ENCODE measurements around the gene P4HTM.

P4HTM gene

DNA sequence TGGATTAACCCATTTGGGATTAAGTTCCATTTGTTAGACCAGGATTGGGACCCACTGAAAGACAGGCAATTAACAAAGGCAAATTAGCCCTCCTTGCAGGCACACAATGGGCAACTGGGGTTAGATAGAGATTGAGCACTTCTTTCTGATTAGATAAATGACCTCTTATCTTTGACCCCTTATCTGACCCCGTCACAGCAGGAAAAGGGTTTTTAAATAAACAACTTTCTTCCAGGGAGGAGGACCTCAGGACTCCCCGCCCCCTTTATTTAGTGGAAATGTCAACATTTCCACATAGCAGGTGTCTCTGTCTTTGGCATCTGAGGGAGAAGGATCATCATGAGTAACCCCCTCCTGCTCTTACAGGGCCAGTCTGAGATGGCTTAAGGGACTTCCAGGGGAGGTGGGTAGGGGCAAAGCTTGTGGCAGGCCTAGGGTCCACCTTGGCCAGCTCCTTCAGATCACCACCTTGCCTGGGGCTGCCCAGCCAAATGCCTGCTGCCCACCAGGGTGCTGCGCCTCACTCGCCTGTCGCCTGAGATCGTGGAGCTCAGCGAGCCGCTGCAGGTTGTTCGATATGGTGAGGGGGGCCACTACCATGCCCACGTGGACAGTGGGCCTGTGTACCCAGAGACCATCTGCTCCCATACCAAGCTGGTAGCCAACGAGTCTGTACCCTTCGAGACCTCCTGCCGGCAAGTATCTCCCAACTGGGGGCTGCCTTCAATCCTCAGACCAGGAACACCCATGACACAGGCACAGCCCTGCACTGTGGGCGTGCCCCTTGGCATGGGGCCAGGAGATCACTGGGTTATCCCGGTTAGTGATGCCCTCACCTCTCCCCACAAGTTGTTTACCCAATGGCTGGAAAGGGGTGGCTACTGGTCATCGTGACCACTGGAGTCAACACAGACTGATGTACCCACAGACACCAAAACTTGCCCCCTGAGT lies 14.6 kb downstream of the P4HTM start:
- no peak overlapping the region for H3K4me2 ChIP-seq (ENCODE audit: insufficient read depth, low read length)
- H3K27me3 ChIP-seq (ENCODE audit: insufficient read depth, low read length, poor library complexity): no peaks in the 10 kb centered on the region
- peaks cover 24% of the 10 kb centered on the region for H3K79me2 ChIP-seq (ENCODE audit: insufficient read depth, low read length)
- H3K4me1 ChIP-seq (ENCODE audit: insufficient read depth, low read length): peaks cover 33% of the 10 kb centered on the region
- TF ChIP-seq CTCF (IDR thresholded peaks at IDR 0.05; ENCODE audit: borderline replicate concordance, extremely low read depth, low read length, poor library complexity, severe bottlenecking) (no peak), EZH2 (IDR thresholded peaks at IDR 0.05; ENCODE audit: borderline replicate concordance, low read depth, low read length, severe bottlenecking) (no peak)
- H2AFZ ChIP-seq (ENCODE audit: low read depth, low read length): no peak overlapping the region
- no peak overlapping the region for H3K27ac ChIP-seq (ENCODE audit: low read length)
- ATAC-seq (ENCODE audit: insufficient read depth, low read depth): no peak
- H3K9ac ChIP-seq (ENCODE audit: low read depth, low read length): no peak overlapping the region
- no peaks in the 10 kb centered on the region for H3K9me3 ChIP-seq (ENCODE audit: insufficient read depth, low read length, severe bottlenecking)
- no peak for DNase-seq
- no peak overlapping the region for H3K4me3 ChIP-seq (ENCODE audit: low read depth in 1 of 2, low read length in 2 of 2)
- H4K20me1 ChIP-seq (ENCODE audit: insufficient read depth, low read length): peaks cover 20% of the 10 kb centered on the region
- H3K36me3 ChIP-seq (ENCODE audit: insufficient read depth, low read length): peaks cover 11% of the 10 kb centered on the region

DNA sequence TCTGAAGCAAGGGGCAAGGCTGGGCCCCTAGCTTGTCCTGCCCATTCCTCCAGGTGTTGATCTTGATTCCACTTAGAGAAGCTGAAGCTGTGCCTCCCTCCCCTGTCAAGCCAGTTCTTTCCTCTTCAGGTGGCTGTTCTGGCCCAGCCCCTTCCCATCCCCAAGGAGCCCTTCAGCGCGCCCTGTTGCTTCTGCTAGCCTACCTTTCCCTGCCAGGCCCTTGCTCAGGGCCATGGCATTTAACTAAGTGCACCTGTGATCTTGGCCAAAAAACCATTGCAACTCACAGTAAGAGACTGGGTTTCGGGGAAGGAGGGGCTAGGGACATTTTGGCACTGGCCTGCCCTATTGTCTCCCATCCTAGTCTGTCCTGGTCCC lies 15.3 kb downstream of the P4HTM start:
- H3K27me3 ChIP-seq (ENCODE audit: insufficient read depth, low read length, poor library complexity): no peaks in the 10 kb centered on the region
- H3K9me3 ChIP-seq (ENCODE audit: insufficient read depth, low read length, severe bottlenecking): no peaks in the 10 kb centered on the region
- peaks cover 31% of the 10 kb centered on the region for H3K79me2 ChIP-seq (ENCODE audit: insufficient read depth, low read length)
- peaks cover 26% of the 10 kb centered on the region for H4K20me1 ChIP-seq (ENCODE audit: insufficient read depth, low read length)
- H3K4me1 ChIP-seq (ENCODE audit: insufficient read depth, low read length): peaks cover 35% of the 10 kb centered on the region
- TF ChIP-seq EZH2 (IDR thresholded peaks at IDR 0.05; ENCODE audit: borderline replicate concordance, low read depth, low read length, severe bottlenecking): no peak
- TF ChIP-seq CTCF (IDR thresholded peaks at IDR 0.05; ENCODE audit: borderline replicate concordance, extremely low read depth, low read length, poor library complexity, severe bottlenecking): no peak
- no peak overlapping the region for H3K27ac ChIP-seq (ENCODE audit: low read length)
- DNase-seq (no peak), ATAC-seq (ENCODE audit: insufficient read depth, low read depth) (no peak)
- H2AFZ ChIP-seq (ENCODE audit: low read depth, low read length): no peak overlapping the region
- no peak overlapping the region for H3K9ac ChIP-seq (ENCODE audit: low read depth, low read length)
- no peak overlapping the region for H3K4me2 ChIP-seq (ENCODE audit: insufficient read depth, low read length)
- no peak overlapping the region for H3K4me3 ChIP-seq (ENCODE audit: low read depth in 1 of 2, low read length in 2 of 2)
- peaks cover 11% of the 10 kb centered on the region for H3K36me3 ChIP-seq (ENCODE audit: insufficient read depth, low read length)

GRCh38 chr3:49005998-49006397 lies 16.0 kb downstream of the P4HTM start:
- Histone ChIP-seq H3K9ac (ENCODE audit: low read depth, low read length) (peak overlapping the region; percentile 98), H3K27me3 (ENCODE audit: insufficient read depth, low read length, poor library complexity) (no peaks in the 10 kb centered on the region), H4K20me1 (ENCODE audit: insufficient read depth, low read length) (peaks cover 29% of the 10 kb centered on the region), H3K36me3 (ENCODE audit: insufficient read depth, low read length) (peaks cover 12% of the 10 kb centered on the region), H3K27ac (ENCODE audit: low read length) (no peak overlapping the region), H2AFZ (ENCODE audit: low read depth, low read length) (peak overlapping the region; percentile 77), H3K79me2 (ENCODE audit: insufficient read depth, low read length) (peaks cover 36% of the 10 kb centered on the region), H3K4me3 (ENCODE audit: low read depth in 1 of 2, low read length in 2 of 2) (peak overlapping the region in 1 of 2 experiments; percentile 86; a peak in 2 of 4 replicates), H3K4me2 (ENCODE audit: insufficient read depth, low read length) (peak overlapping the region; percentile 75), H3K9me3 (ENCODE audit: insufficient read depth, low read length, severe bottlenecking) (no peaks in the 10 kb centered on the region), H3K4me1 (ENCODE audit: insufficient read depth, low read length) (peaks cover 35% of the 10 kb centered on the region)
- ATAC-seq (ENCODE audit: insufficient read depth, low read depth) (no peak), DNase-seq (no peak)
- TF ChIP-seq EZH2 (IDR thresholded peaks at IDR 0.05; ENCODE audit: borderline replicate concordance, low read depth, low read length, severe bottlenecking): no peak
- no peak for TF ChIP-seq CTCF (IDR thresholded peaks at IDR 0.05; ENCODE audit: borderline replicate concordance, extremely low read depth, low read length, poor library complexity, severe bottlenecking)

All from DND-41 (cell line).